A549 (cell line): ENCODE measurements around the gene PIP4K2A. TPM values are rescaled to one million over a fixed set of nuclear protein-coding genes. Genes with fewer than 3 reads are reported as not detected.

Experiments
- ATAC-seq, 2 experiments: fragments of 200-7000 bp in 1 of 2; fragments of >200 bp in 1 of 2; cut with Nextera tagmentation in 1 of 2; cut with Tn5 transposase in 1 of 2; 3 replicates each; pipeline versions ENCODE4 v1.8.0 to v1.9.1; 2018 to 2020; ENCODE audit warnings: mild to moderate bottlenecking in 1 of 2, moderate library complexity in 1 of 2
- CTCF ChIA-PET: fragments of 300-600 bp; sonication (Branson Sonifier 250); formaldehyde crosslinking; extraction: SDS; loops from one replicate; lab custom pipeline; 2021; ENCODE audit warnings: antibody characterized with exemption, inconsistent platforms; lab: Yijun Ruan, JAX
- POLR2A ChIA-PET: fragments of 350-600 bp; formaldehyde crosslinking; extraction: SDS; loops from one replicate; lab custom pipeline; 2021; ENCODE audit warnings: antibody characterized with exemption, inconsistent platforms; lab: Yijun Ruan, JAX
- DNase-seq, 2 experiments: peaks; one replicate each; pipeline versions ENCODE4 v3.0.0 to v3.0.0-alpha.2; 2011 to 2016; ENCODE audit warnings: low read depth in 1 of 2, low spot score in 1 of 2
- FAIRE-seq: peaks from 2 replicates; lab custom pipeline; 2011; peaks lifted over from hg19 to GRCh38; lab: Jason Lieb, UNC
- H3K27ac ChIP-seq, 2 experiments: fragments of >200 bp; sonication (Bioruptor Twin); formaldehyde crosslinking; 3 replicates each; pipeline ENCODE4 v1.5.1; 2016 to 2017
- H3K4me1 ChIP-seq: fragments of >200 bp; sonication (Bioruptor Twin); formaldehyde crosslinking; 3 replicates; pipeline ENCODE4 v1.6.1; 2016
- H3K4me2 ChIP-seq: fragments of >200 bp; sonication (Bioruptor Twin); formaldehyde crosslinking; 3 replicates; pipeline ENCODE4 v1.6.1; 2016
- H3K4me3 ChIP-seq: fragments of >200 bp; sonication (Bioruptor Twin); formaldehyde crosslinking; 3 replicates; pipeline ENCODE4 v1.5.1; 2016
- H3K9me3 ChIP-seq: fragments of >200 bp; sonication (Bioruptor Twin); formaldehyde crosslinking; 3 replicates; pipeline ENCODE4 v1.6.1; 2016
- ATOH8 ChIP-seq: fragments of 250-450 bp; sonication (Bioruptor Pico); IDR thresholded peaks from 2 replicates; pipeline ENCODE4 v1.5.0; 2020; ENCODE audit warnings: low read depth, mild to moderate bottlenecking, moderate library complexity
- CBX2 ChIP-seq: fragments of 200-600 bp; sonication (generic); IDR thresholded peaks from 2 replicates; pipeline ENCODE4 v1.6.1; 2016; ENCODE audit warnings: low read depth, mild to moderate bottlenecking, borderline replicate concordance
- CBX8 ChIP-seq: fragments of 200-600 bp; sonication (generic); IDR thresholded peaks from 2 replicates; pipeline ENCODE4 v1.6.1; 2016
- CEBPB ChIP-seq, 2 experiments: fragments of >200 bp in 1 of 2; sonication (Bioruptor Twin) in 1 of 2; formaldehyde crosslinking in 1 of 2; IDR thresholded peaks; 2 replicates each; pipeline ENCODE4 v1.6.1; 2012 to 2016
- CHD2 ChIP-seq: fragments of 150-350 bp; IDR thresholded peaks from 2 replicates; pipeline ENCODE4 v1.6.1; 2014; ENCODE audit warnings: low read length; ENCODE audit not compliant: partially characterized antibody
- CHD4 ChIP-seq: fragments of 200-600 bp; sonication (generic); IDR thresholded peaks from 2 replicates; pipeline ENCODE4 v1.6.1; 2016; ENCODE audit warnings: antibody characterized with exemption, mild to moderate bottlenecking, borderline replicate concordance
- EP300 ChIP-seq, 2 experiments: fragments of >200 bp; sonication (Bioruptor Twin); formaldehyde crosslinking; IDR thresholded peaks; 2 replicates in 1 of 2; 3 replicates in 1 of 2; pipeline ENCODE4 v1.6.1; 2016 to 2017
- ESRRA ChIP-seq: fragments of 150-350 bp; IDR thresholded peaks from 2 replicates; pipeline ENCODE4 v1.6.1; 2014; ENCODE audit warnings: mild to moderate bottlenecking, low read length, borderline replicate concordance
- FOSB ChIP-seq: fragments of 250-450 bp; sonication (Bioruptor Pico); IDR thresholded peaks from 2 replicates; pipeline ENCODE4 v1.5.0; 2020; ENCODE audit warnings: mild to moderate bottlenecking, moderate library complexity
- FOXS1 ChIP-seq: fragments of 250-450 bp; sonication (Bioruptor Pico); IDR thresholded peaks from 2 replicates; pipeline ENCODE4 v1.5.0; 2020; ENCODE audit warnings: mild to moderate bottlenecking, moderate library complexity
- HDAC2 ChIP-seq: fragments of 200-600 bp; sonication (generic); IDR thresholded peaks from 2 replicates; pipeline ENCODE4 v1.6.1; 2016
- HEYL ChIP-seq: fragments of 250-450 bp; sonication (Bioruptor Pico); IDR thresholded peaks from 2 replicates; pipeline ENCODE4 v1.8.0; 2021; ENCODE audit warnings: mild to moderate bottlenecking, moderate library complexity
- HOXB13 ChIP-seq: fragments of 250-450 bp; sonication (Bioruptor Pico); IDR thresholded peaks from 2 replicates; pipeline ENCODE4 v1.5.0; 2020; ENCODE audit warnings: low read depth, mild to moderate bottlenecking, moderate library complexity
- JUNB ChIP-seq: fragments of >200 bp; sonication (Bioruptor Twin); formaldehyde crosslinking; IDR thresholded peaks from 2 replicates; pipeline ENCODE4 v1.6.1; 2016
- KDM5A ChIP-seq: fragments of 200-600 bp; sonication (generic); IDR thresholded peaks from 2 replicates; pipeline ENCODE4 v1.6.1; 2016; ENCODE audit warnings: antibody characterized with exemption, mild to moderate bottlenecking
- MAZ ChIP-seq: fragments of 150-350 bp; IDR thresholded peaks from 2 replicates; pipeline ENCODE4 v1.6.1; 2014; ENCODE audit warnings: antibody characterized with exemption, low read depth, low read length, borderline replicate concordance
- PHF8 ChIP-seq: fragments of 200-600 bp; sonication (generic); IDR thresholded peaks from 2 replicates; pipeline ENCODE4 v1.6.1; 2016; ENCODE audit warnings: low read depth, mild to moderate bottlenecking, antibody characterized with exemption, moderate library complexity, borderline replicate concordance
- POLR2A ChIP-seq: IDR thresholded peaks from 2 replicates; pipeline ENCODE4 v1.6.1; 2012; ENCODE audit warnings: mild to moderate bottlenecking, low read length
- POLR2AphosphoS2 ChIP-seq: conservative IDR thresholded peaks from 2 replicates; pipeline ENCODE4 v1.6.1; 2012; ENCODE audit warnings: low read length, improper control_type of control experiment, inconsistent platforms
- RAD21 ChIP-seq, 2 experiments: fragments of >200 bp in 1 of 2; sonication (Bioruptor Twin) in 1 of 2; formaldehyde crosslinking in 1 of 2; IDR thresholded peaks in 1 of 2; conservative IDR thresholded peaks in 1 of 2; 2 replicates in 1 of 2; 3 replicates in 1 of 2; pipeline ENCODE4 v1.6.1; 2012 to 2018; ENCODE audit warnings: inconsistent platforms in 1 of 2
- RCOR1 ChIP-seq: fragments of 150-350 bp; IDR thresholded peaks from 2 replicates; pipeline ENCODE4 v1.6.1; 2014; ENCODE audit warnings: antibody characterized with exemption, low read length, low read depth
- RFX5 ChIP-seq: fragments of 450-650 bp; IDR thresholded peaks from 2 replicates; pipeline ENCODE4 v1.7.1; 2014; ENCODE audit warnings: antibody characterized with exemption, mild to moderate bottlenecking, moderate library complexity
- TFCP2L1 ChIP-seq: fragments of 250-450 bp; sonication (Bioruptor Pico); IDR thresholded peaks from 2 replicates; pipeline ENCODE4 v1.5.0; 2021; ENCODE audit warnings: mild to moderate bottlenecking
- TP53 ChIP-seq: fragments of 250-450 bp; sonication (Bioruptor Pico); IDR thresholded peaks from 2 replicates; pipeline ENCODE4 v1.5.0; 2021; ENCODE audit warnings: mild to moderate bottlenecking, moderate library complexity
- USF2 ChIP-seq: fragments of 450-650 bp; IDR thresholded peaks from 2 replicates; pipeline ENCODE4 v1.6.1; 2014; ENCODE audit warnings: antibody characterized with exemption
- ZFP36 ChIP-seq: fragments of 450-650 bp; IDR thresholded peaks from 2 replicates; pipeline ENCODE4 v1.6.1; 2014; ENCODE audit warnings: borderline replicate concordance; ENCODE audit not compliant: partially characterized antibody
- ZNF302 ChIP-seq: fragments of 250-450 bp; sonication (Bioruptor Pico); IDR thresholded peaks from 2 replicates; pipeline ENCODE4 v1.9.0; 2021; ENCODE audit warnings: inconsistent platforms, mild to moderate bottlenecking, moderate library complexity
- WGBS: methylation state at CpG from one replicate; pipeline ENCODE4 v1.1.6; 2017; ENCODE audit errors: missing lambda C conversion rate; 5-methylcytosine and 5-hydroxymethylcytosine counted together
- polyA plus RNA-seq, 4 experiments: library from polyadenylated mRNA; depleted of rRNA in 3 of 4; stranded (reverse); fragments of >200 nt; fragmentation: RNase III in 1 of 4; extraction: RNeasy Plus Mini Kit Qiagen cat#74134 plus additional on column Dnase treatment in 1 of 4; gene quantifications; 2 replicates in 3 of 4; 3 replicates in 1 of 4; pipeline ENCODE4 v1.2.3, GENCODE V29; 2011 to 2017
- TF ChIP-seq, protein P1 (sequence below): fragments of >200 bp; sonication (Bioruptor Twin); formaldehyde crosslinking; IDR thresholded peaks from 2 replicates; pipeline ENCODE4 v1.6.1; 2016
- TF ChIP-seq, protein P2 (sequence below): fragments of 200-600 bp; sonication (generic); IDR thresholded peaks from 2 replicates; pipeline ENCODE4 v1.6.1; 2016; ENCODE audit warnings: antibody characterized with exemption, mild to moderate bottlenecking, moderate library complexity
- TF ChIP-seq, protein P3 (sequence below): IDR thresholded peaks from 2 replicates; pipeline ENCODE4 v1.6.1; 2012
- TF ChIP-seq, protein P4 (sequence below): IDR thresholded peaks from 2 replicates; pipeline ENCODE4 v1.6.1; 2012; ENCODE audit warnings: low read depth, borderline replicate concordance

PIP4K2A gene
- polyA plus RNA-seq, 2 of the 4 experiments (the other 2 are of a cell fraction): 23.1 to 24.0 TPM

GRCh38 chr10:22491480-22491879 is 222.9 kb downstream of the PIP4K2A start:
- Histone ChIP-seq H3K9me3 (no peaks in the 10 kb centered on the region), H3K4me1 (no peaks in the 10 kb centered on the region), H3K4me2 (no peak overlapping the region), H3K27ac (no peak overlapping the region), H3K4me3 (no peak overlapping the region)
- FAIRE-seq: no peak
- 48% methylated on average over 3 of the region's 3 CpGs for WGBS
- no peak for ATAC-seq
- no peak for DNase-seq
- ChIA-PET CTCF (interaction anchor here (0.7 kb wide), 1 partner anchor 484 kb away, joined by 3 read pairs; no protein-coding TSS in a partner anchor), POLR2A (no interaction called here)
- TF ChIP-seq USF2 (no peak), CHD2 (no peak), CEBPB (IDR thresholded peaks at IDR 0.05) (no peak), HDAC2 (no peak), HOXB13 (no peak), POLR2AphosphoS2 (no peak), PHF8 (no peak), MAZ (no peak), CHD4 (no peak), RAD21 (conservative IDR thresholded peaks at IDR 0.05 in 1 of 2, IDR thresholded peaks at IDR 0.05 in 1 of 2) (no peak), CBX8 (no peak), FOSB (CRISPR knock-in tag) (no peak), HEYL (no peak), FOXS1 (no peak), TFCP2L1 (CRISPR knock-in tag) (no peak), ZFP36 (no peak), TP53 (no peak), RFX5 (no peak)
- TF ChIP-seq, protein P1, sequence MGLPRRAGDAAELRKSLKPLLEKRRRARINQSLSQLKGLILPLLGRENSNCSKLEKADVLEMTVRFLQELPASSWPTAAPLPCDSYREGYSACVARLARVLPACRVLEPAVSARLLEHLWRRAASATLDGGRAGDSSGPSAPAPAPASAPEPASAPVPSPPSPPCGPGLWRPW: no peak
- TF ChIP-seq, protein P2, sequence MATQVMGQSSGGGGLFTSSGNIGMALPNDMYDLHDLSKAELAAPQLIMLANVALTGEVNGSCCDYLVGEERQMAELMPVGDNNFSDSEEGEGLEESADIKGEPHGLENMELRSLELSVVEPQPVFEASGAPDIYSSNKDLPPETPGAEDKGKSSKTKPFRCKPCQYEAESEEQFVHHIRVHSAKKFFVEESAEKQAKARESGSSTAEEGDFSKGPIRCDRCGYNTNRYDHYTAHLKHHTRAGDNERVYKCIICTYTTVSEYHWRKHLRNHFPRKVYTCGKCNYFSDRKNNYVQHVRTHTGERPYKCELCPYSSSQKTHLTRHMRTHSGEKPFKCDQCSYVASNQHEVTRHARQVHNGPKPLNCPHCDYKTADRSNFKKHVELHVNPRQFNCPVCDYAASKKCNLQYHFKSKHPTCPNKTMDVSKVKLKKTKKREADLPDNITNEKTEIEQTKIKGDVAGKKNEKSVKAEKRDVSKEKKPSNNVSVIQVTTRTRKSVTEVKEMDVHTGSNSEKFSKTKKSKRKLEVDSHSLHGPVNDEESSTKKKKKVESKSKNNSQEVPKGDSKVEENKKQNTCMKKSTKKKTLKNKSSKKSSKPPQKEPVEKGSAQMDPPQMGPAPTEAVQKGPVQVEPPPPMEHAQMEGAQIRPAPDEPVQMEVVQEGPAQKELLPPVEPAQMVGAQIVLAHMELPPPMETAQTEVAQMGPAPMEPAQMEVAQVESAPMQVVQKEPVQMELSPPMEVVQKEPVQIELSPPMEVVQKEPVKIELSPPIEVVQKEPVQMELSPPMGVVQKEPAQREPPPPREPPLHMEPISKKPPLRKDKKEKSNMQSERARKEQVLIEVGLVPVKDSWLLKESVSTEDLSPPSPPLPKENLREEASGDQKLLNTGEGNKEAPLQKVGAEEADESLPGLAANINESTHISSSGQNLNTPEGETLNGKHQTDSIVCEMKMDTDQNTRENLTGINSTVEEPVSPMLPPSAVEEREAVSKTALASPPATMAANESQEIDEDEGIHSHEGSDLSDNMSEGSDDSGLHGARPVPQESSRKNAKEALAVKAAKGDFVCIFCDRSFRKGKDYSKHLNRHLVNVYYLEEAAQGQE: no peak
- TF ChIP-seq, all 56 proteins: peak for 0

DNA sequence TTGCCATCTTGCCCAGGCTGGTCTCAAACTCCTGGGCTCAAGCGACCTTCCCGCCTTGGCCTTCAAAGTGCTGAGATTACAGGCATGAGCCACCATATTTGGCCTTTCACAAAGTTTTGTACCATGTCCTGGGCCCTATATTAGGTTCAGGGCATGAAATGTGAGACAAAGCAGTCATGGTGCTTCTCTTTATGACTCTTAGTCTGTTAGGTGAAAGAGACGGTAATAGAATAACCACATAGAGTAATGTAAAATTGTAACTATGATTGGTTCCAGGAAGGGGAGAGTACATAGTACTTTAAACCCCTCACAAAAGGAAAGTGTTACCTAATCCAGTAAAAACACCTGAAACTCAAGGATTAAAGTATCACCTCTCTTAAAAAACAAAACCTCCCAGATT is 224.4 kb downstream of the PIP4K2A start:
- no peak for FAIRE-seq
- ChIA-PET POLR2A (no interaction called here), CTCF (interaction anchor here (1.0 kb wide), 1 partner anchor 499 kb away, joined by 4 read pairs; no protein-coding TSS in a partner anchor)
- ATAC-seq: no peak
- TF ChIP-seq RFX5 (no peak), POLR2A (no peak), TFCP2L1 (CRISPR knock-in tag) (no peak), EP300 (IDR thresholded peaks at IDR 0.05) (no peak), ESRRA (no peak), CHD2 (no peak), ATOH8 (no peak), ZNF302 (no peak), CBX2 (no peak), KDM5A (no peak), JUNB (no peak), RCOR1 (no peak)
- TF ChIP-seq, protein P3, sequence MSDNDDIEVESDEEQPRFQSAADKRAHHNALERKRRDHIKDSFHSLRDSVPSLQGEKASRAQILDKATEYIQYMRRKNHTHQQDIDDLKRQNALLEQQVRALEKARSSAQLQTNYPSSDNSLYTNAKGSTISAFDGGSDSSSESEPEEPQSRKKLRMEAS: no peak
- TF ChIP-seq, protein P4, sequence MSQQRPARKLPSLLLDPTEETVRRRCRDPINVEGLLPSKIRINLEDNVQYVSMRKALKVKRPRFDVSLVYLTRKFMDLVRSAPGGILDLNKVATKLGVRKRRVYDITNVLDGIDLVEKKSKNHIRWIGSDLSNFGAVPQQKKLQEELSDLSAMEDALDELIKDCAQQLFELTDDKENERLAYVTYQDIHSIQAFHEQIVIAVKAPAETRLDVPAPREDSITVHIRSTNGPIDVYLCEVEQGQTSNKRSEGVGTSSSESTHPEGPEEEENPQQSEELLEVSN: no peak
- Histone ChIP-seq H3K4me2 (no peak overlapping the region), H3K4me3 (no peak overlapping the region), H3K4me1 (no peaks in the 10 kb centered on the region), H3K27ac (no peak overlapping the region), H3K9me3 (no peaks in the 10 kb centered on the region)
- no peak for DNase-seq
- 69% methylated on average over 3 of the region's 3 CpGs for WGBS
